ENCODE measurements around the gene S100A12.

S100A12 gene

GRCh38 chr1:153367090-153367489, 8.3 kb downstream of the S100A12 start:
- Mint-ChIP-seq H3K27me3 (peaks cover 16% of the 10 kb centered on the region), H3K27ac (no peak overlapping the region), H3K4me1 (no peaks in the 10 kb centered on the region), H3K36me3 (no peaks in the 10 kb centered on the region), H3K9me3 (no peaks in the 10 kb centered on the region), H3K4me3 (no peak overlapping the region)
- DNase-seq = no peak
- CTCF ChIA-PET = interaction anchor here (1.4 kb wide), 1 partner anchor 14 kb away, joined by 4 read pairs; no protein-coding TSS in a partner anchor

GRCh38 chr1:153366261-153366660, 9.2 kb downstream of the S100A12 start:
- no peak overlapping the region for H3K27ac Mint-ChIP-seq
- H3K27me3 Mint-ChIP-seq = peaks cover 17% of the 10 kb centered on the region

DNA sequence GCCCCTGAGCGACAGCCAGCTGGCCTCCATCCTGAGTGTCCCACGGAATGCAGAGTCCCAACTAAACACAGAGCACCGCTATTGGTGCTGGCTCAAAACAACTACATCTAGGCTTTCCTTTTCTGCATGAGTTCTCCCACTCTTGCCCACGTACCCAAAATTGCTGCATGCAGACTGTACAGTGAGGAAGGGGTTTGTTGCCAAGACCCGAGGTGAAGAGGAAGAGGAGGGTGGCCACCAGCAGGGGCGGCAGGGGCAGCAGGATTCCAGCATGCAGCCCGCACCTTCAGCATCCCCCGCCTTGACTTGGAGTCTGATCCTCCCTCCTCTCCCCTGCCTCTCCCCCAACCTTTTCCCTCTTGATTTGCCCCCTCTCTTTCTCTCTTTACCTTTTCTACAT, 9.7 kb downstream of the S100A12 start:
- DNase-seq = no peak
- Mint-ChIP-seq H3K9me3 (no peaks in the 10 kb centered on the region), H3K4me3 (no peak overlapping the region), H3K27ac (no peak overlapping the region), H3K27me3 (peaks cover 20% of the 10 kb centered on the region), H3K36me3 (no peaks in the 10 kb centered on the region), H3K4me1 (no peaks in the 10 kb centered on the region)
- CTCF ChIA-PET = interaction anchor here (1.0 to 2.5 kb wide), 2 partner anchors 10 to 14 kb away, joined by 3 to 6 read pairs; no protein-coding TSS in a partner anchor

More at GRCh38 chr1:153366261-153366660, 9.2 kb downstream of the S100A12 start:
- H3K4me3 Mint-ChIP-seq = no peak overlapping the region
- no peaks in the 10 kb centered on the region for H3K36me3 Mint-ChIP-seq
- no peak for DNase-seq
- H3K9me3 Mint-ChIP-seq = no peaks in the 10 kb centered on the region
- CTCF ChIA-PET = interaction anchor here (1.0 kb wide), 1 partner anchor 14 kb away, joined by 3 read pairs; no protein-coding TSS in a partner anchor
- H3K4me1 Mint-ChIP-seq = no peaks in the 10 kb centered on the region

- DNase-seq = no peak
- Mint-ChIP-seq H3K4me1 (no peaks in the 10 kb centered on the region), H3K27me3 (peaks cover 20% of the 10 kb centered on the region), H3K36me3 (no peaks in the 10 kb centered on the region), H3K9me3 (no peaks in the 10 kb centered on the region), H3K27ac (no peak overlapping the region), H3K4me3 (no peak overlapping the region)
- CTCF ChIA-PET = interaction anchor here (1.0 to 2.5 kb wide), 4 partner anchors 10 to 130 kb away, joined by 3 to 10 read pairs (median 4); no protein-coding TSS in a partner anchor
These were observed 10.4 kb downstream of the S100A12 start for GRCh38 chr1:153364766-153365666.

- Mint-ChIP-seq H3K27ac (no peak overlapping the region), H3K27me3 (peaks cover 15% of the 10 kb centered on the region), H3K36me3 (no peaks in the 10 kb centered on the region), H3K4me3 (no peak overlapping the region), H3K9me3 (no peaks in the 10 kb centered on the region), H3K4me1 (no peaks in the 10 kb centered on the region)
- CTCF ChIA-PET = interaction anchor here (1.3 to 2.5 kb wide), 4 partner anchors 9 to 131 kb away, joined by 3 to 10 read pairs (median 5); no protein-coding TSS in a partner anchor
- DNase-seq = no peak
These were observed 11.3 kb downstream of the S100A12 start for GRCh38 chr1:153364156-153364555.

DNA sequence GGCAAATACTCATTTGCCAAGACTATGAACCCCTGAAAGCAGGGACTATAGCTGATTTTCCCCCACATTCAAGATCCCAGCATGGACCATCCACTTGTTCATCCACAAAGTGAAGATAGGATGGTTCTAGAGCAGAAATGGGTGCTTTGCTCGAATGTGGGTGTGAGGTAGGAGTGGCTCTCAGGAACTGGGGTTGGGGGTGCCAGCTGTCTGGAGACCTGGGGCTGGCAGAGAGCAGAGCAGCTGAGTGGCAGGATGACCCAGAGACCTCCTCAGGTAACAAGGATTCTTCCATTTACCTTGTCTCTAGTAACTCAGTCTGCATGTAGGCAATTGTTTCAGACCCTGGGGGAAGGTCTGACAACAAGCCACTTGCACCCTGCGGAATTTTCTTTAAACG, 11.8 kb downstream of the S100A12 start:
- Mint-ChIP-seq H3K27me3 (peaks cover 15% of the 10 kb centered on the region), H3K4me3 (no peak overlapping the region), H3K4me1 (no peaks in the 10 kb centered on the region)

DNA sequence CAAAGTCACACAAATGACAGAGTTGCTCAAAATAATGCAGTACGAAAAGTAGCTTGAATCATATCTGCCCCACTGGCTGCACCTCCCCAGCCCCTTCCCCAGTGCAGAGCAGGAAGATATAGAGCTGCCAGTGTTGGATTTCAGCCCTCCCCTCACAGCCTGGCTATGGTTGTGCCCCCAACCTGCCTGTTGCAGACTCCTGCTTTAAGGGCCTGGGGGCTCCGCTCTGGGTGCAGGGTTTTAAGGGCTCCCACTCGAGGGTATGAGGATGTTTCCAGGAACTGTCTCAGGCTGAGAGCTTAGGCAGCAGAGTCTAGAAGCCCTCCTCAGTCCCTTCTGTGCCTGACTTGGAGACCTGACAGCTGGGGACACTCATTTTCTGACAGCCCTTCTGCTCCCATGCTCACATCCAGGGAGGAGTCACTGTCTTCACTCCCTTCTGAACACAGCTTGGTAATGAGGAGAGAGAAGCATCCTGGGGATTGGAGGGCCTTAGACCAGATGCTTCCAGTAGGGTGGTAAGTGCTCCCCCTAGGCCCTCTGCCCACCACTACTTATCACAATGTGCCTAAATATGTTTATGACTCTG, 13.1 kb downstream of the S100A12 start:
- peaks cover 11% of the 10 kb centered on the region for H3K27me3 Mint-ChIP-seq
- CTCF ChIA-PET = interaction anchor here (0.8 to 1.0 kb wide), 4 partner anchors 8 to 39 kb away, joined by 3 to 5 read pairs (median 4); no protein-coding TSS in a partner anchor
- H3K4me3 Mint-ChIP-seq = no peak overlapping the region

More for the DNA sequence above, 11.8 kb downstream of the S100A12 start:
- no peak overlapping the region for H3K27ac Mint-ChIP-seq
- no peaks in the 10 kb centered on the region for H3K36me3 Mint-ChIP-seq
- no peak for DNase-seq
- CTCF ChIA-PET = interaction anchor here (1.3 to 2.5 kb wide), 4 partner anchors 8 to 131 kb away, joined by 3 to 10 read pairs (median 5); no protein-coding TSS in a partner anchor
- no peaks in the 10 kb centered on the region for H3K9me3 Mint-ChIP-seq

GRCh38 chr1:153361480-153362109, 13.8 kb downstream of the S100A12 start:
- Mint-ChIP-seq H3K36me3 (no peaks in the 10 kb centered on the region), H3K27ac (no peak overlapping the region), H3K27me3 (peaks cover 16% of the 10 kb centered on the region), H3K9me3 (no peaks in the 10 kb centered on the region), H3K4me3 (no peak overlapping the region), H3K4me1 (peaks cover 17% of the 10 kb centered on the region)
- DNase-seq = no peak
- CTCF ChIA-PET = interaction anchor here (0.8 to 1.0 kb wide), 2 partner anchors 9 to 39 kb away, joined by 4 read pairs; no protein-coding TSS in a partner anchor

More for the DNA sequence above, 13.1 kb downstream of the S100A12 start:
- Mint-ChIP-seq H3K27ac (no peak overlapping the region), H3K9me3 (no peaks in the 10 kb centered on the region), H3K4me1 (peaks cover 10% of the 10 kb centered on the region), H3K36me3 (no peaks in the 10 kb centered on the region)
- DNase-seq = no peak

- no peaks in the 10 kb centered on the region for H3K36me3 Mint-ChIP-seq
- DNase-seq = no peak
- no peak overlapping the region for H3K4me3 Mint-ChIP-seq
- H3K27ac Mint-ChIP-seq = no peak overlapping the region
- H3K4me1 Mint-ChIP-seq = peaks cover 23% of the 10 kb centered on the region
- H3K27me3 Mint-ChIP-seq = peaks cover 20% of the 10 kb centered on the region
- CTCF ChIA-PET = interaction anchor here (1.0 kb wide), 1 partner anchor 8 kb away, joined by 4 read pairs; no protein-coding TSS in a partner anchor
- no peaks in the 10 kb centered on the region for H3K9me3 Mint-ChIP-seq
These were observed 14.6 kb downstream of the S100A12 start for GRCh38 chr1:153360592-153361479.

- Mint-ChIP-seq H3K36me3 (no peaks in the 10 kb centered on the region), H3K4me1 (peaks cover 23% of the 10 kb centered on the region), H3K9me3 (no peaks in the 10 kb centered on the region), H3K27ac (no peak overlapping the region), H3K27me3 (peaks cover 25% of the 10 kb centered on the region), H3K4me3 (no peak overlapping the region)
- CTCF ChIA-PET = interaction anchor here (0.7 kb wide), 1 partner anchor 134 kb away, joined by 3 read pairs; no protein-coding TSS in a partner anchor
- DNase-seq = no peak
These were observed 15.2 kb downstream of the S100A12 start for GRCh38 chr1:153360190-153360589.

- no peaks in the 10 kb centered on the region for H3K9me3 Mint-ChIP-seq
- H3K4me3 Mint-ChIP-seq = no peak overlapping the region
- CTCF ChIA-PET = no interaction called here
- H3K4me1 Mint-ChIP-seq = peaks cover 23% of the 10 kb centered on the region
- H3K27me3 Mint-ChIP-seq = peaks cover 31% of the 10 kb centered on the region
- no peak for DNase-seq
- H3K27ac Mint-ChIP-seq = no peak overlapping the region
- no peaks in the 10 kb centered on the region for H3K36me3 Mint-ChIP-seq
These were observed 16.2 kb downstream of the S100A12 start for GRCh38 chr1:153359241-153359640.

- Mint-ChIP-seq H3K36me3 (no peaks in the 10 kb centered on the region), H3K4me3 (no peak overlapping the region), H3K27me3 (peaks cover 35% of the 10 kb centered on the region), H3K27ac (no peak overlapping the region), H3K9me3 (no peaks in the 10 kb centered on the region), H3K4me1 (peaks cover 23% of the 10 kb centered on the region)
- DNase-seq = no peak
- CTCF ChIA-PET = no interaction called here
These were observed 16.8 kb downstream of the S100A12 start for GRCh38 chr1:153358691-153358975.
